Heart left ventricle (tissue), 16 donors: ENCODE results near the gene MIER2. TPM values are rescaled to one million over a fixed set of nuclear protein-coding genes. Genes with fewer than 3 reads are reported as not detected.

Source experiments
- ATAC-seq, 4 donors: fragments of 200-7000 bp; cut with Tn5 transposase; one replicate each; pipeline ENCODE4 v1.9.1; 2020 to 2022; ENCODE audit warnings: moderate library complexity in 4 of 4, mild to moderate bottlenecking in 3 of 4, moderate number of reproducible peaks in 1 of 4
- DNase-seq, 5 donors: peaks; one replicate each; pipeline ENCODE4 v3.0.0-alpha.2; 2020
- H3K27ac ChIP-seq, 12 donors: fragments of 200-600 bp; sonication (generic) in 4 of 12; one replicate each; pipeline versions ENCODE4 v1.5.0 to v1.8.0; 2016 to 2022; ENCODE audit warnings: mild to moderate bottlenecking in 2 of 12
- H3K27me3 ChIP-seq, 9 donors: fragments of 200-600 bp; sonication (generic) in 2 of 9; one replicate each; pipeline versions ENCODE4 v1.5.1 to v1.8.0; 2016 to 2022; ENCODE audit warnings: mild to moderate bottlenecking in 3 of 9
- H3K36me3 ChIP-seq, 9 donors: fragments of 200-600 bp; sonication (generic) in 2 of 9; one replicate each; pipeline versions ENCODE4 v1.5.0 to v1.8.0; 2018 to 2022; ENCODE audit warnings: mild to moderate bottlenecking in 2 of 9
- H3K4me1 ChIP-seq, 12 donors: fragments of 200-600 bp; sonication (generic) in 4 of 12; one replicate each; pipeline versions ENCODE4 v1.5.0 to v1.8.0; 2016 to 2022; ENCODE audit warnings: mild to moderate bottlenecking in 3 of 12
- H3K4me3 ChIP-seq, 12 donors: fragments of 200-600 bp; sonication (generic) in 4 of 12; one replicate each; pipeline versions ENCODE4 v1.5.0 to v1.8.0; 2017 to 2022; ENCODE audit warnings: mild to moderate bottlenecking in 9 of 12, moderate library complexity in 4 of 12
- H3K9me3 ChIP-seq, 12 donors: fragments of 200-600 bp; sonication (generic) in 4 of 12; one replicate each; pipeline versions ENCODE4 v1.5.0 to v1.8.0; 2016 to 2022; ENCODE audit warnings: mild to moderate bottlenecking in 1 of 12
- POLR2A ChIP-seq, 2 donors: fragments of 450-650 bp; IDR thresholded peaks; one replicate each; pipeline ENCODE4 v1.6.1; 2017; ENCODE audit warnings: antibody characterized with exemption in 2 of 2, mild to moderate bottlenecking in 2 of 2, moderate library complexity in 2 of 2
- WGBS, 4 donors: extraction: QIAGEN DNeasy Blood & Tissue Kit in 2 of 4; methylation state at CpG; one replicate each; pipeline versions ENCODE4 v1.1.5 to v1.1.7; 2013 to 2018; 5-methylcytosine and 5-hydroxymethylcytosine counted together
- intact Hi-C, 10 donors: fragments of 100-400 bp; cut with DNase I; formaldehyde crosslinking; loops; one replicate each; pipeline versions ENCODE4 v1.11.1 to v1.14.2; 2022
- polyA plus RNA-seq, 2 donors: library from polyadenylated mRNA; stranded (reverse); fragments of 200-250 nt; gene quantifications; one replicate each; pipeline ENCODE4 v1.2.3, GENCODE V29; 2013
- total RNA-seq, 9 donors: library from RNA; depleted of rRNA in 2 of 9; stranded (reverse); fragments of >200 nt in 2 of 9; fragmentation: NEBNext Ultra II Directional in 3 of 9; extraction: Animal tissue kit (Norgen Biotek cat#: 25700) in 3 of 9; gene quantifications; one replicate each; pipeline versions ENCODE4 v1.1.0 to v1.2.4, GENCODE V29; 2016 to 2023
- TF ChIP-seq, protein P1 (sequence below), 12 donors: fragments of 200-600 bp; sonication (generic) in 4 of 12; IDR thresholded peaks; one replicate each; pipeline versions ENCODE4 v1.5.0 to v1.8.0; 2018 to 2022; ENCODE audit warnings: antibody characterized with exemption in 12 of 12, mild to moderate bottlenecking in 5 of 12
- donor health status: ischemic (EF 13 %, LVEDD 7.1; RV severe dilation, severe dysfunction).
- donor health status: healthy with polysubstance abuse.
- donor health status: DM: no; HTN: yes; CAD: no.
- donor health status: DM: no; HTN: no; CAD: no.
- donor health status: ischemic (EF 25% LVEDD 6.9; RV normal size, moderate dysfunction).
- donor health status: ischemic (EF 25% LVEDD 5.7; RV mildly dilated, moderate dysfunction).
- donor health status: healthy.
- donor health status: DM: yes; HTN: yes; CAD: no.
- donor health status: ischemic (EF 35%, LVEDD 5.7; RV mildly dilated, moderate dysfunction).
- donor health status: nonischemic (EF 11% LVEDD 7.7; RV severe dilation, severe dysfunction).
- donor health status: DM: yes; HTN: yes; CAD: no.
- donor health status: PGD.
- donor health status: ischemic (EF 29% LVEDD 5.4; RV normal size, mild dysfunction).
- donor health status: nonischemic (EF 23%, LVEDD 6.1; RV moderate dilation, normal function).

The MIER2 gene
- total and polyA plus RNA-seq, 11 donors, result 15.7 to 30.3 (median 19.5) TPM

GRCh38 chr19:296476-297225 is 47.9 kb downstream of the MIER2 start:
- peak in 2 of 5 donors; percentile 56 to 75 for DNase-seq
- WGBS, 4 donors, result 84 to 89% (median 86%) methylated on average over 21 to 22 of the region's 22 CpGs
- H3K27ac ChIP-seq, result peak overlapping the region in 5 of 12 donors; percentile 30 to 70 (median 60)

GRCh38 chr19:295687-296370 is 48.8 kb downstream of the MIER2 start:
- Histone ChIP-seq H3K36me3 (no peaks in the 10 kb centered on the region), H3K9me3 (no peaks in the 10 kb centered on the region), H3K27me3 (peaks cover 20 to 45% (median 38%) of the 10 kb centered on the region in 9 donors), H3K4me3 (no peak overlapping the region), H3K4me1 (peaks cover 0 to 29% (median 23%) of the 10 kb centered on the region in 12 donors), H3K27ac (peak overlapping the region in 9 of 12 donors; percentile 22 to 70 (median 56))
- intact Hi-C loops, result loop anchor here in 1 of 10 donors (10.0 kb wide), 1 partner anchor 189 kb away; no protein-coding TSS in a partner anchor
- ATAC-seq (peak; percentile 13 to 73 (median 40)), DNase-seq (peak in 1 of 5 donors; percentile 55)
- WGBS, 4 donors, result 44 to 65% (median 57%) methylated on average over 12 to 13 of the region's 13 CpGs
- TF ChIP-seq, protein P1, sequence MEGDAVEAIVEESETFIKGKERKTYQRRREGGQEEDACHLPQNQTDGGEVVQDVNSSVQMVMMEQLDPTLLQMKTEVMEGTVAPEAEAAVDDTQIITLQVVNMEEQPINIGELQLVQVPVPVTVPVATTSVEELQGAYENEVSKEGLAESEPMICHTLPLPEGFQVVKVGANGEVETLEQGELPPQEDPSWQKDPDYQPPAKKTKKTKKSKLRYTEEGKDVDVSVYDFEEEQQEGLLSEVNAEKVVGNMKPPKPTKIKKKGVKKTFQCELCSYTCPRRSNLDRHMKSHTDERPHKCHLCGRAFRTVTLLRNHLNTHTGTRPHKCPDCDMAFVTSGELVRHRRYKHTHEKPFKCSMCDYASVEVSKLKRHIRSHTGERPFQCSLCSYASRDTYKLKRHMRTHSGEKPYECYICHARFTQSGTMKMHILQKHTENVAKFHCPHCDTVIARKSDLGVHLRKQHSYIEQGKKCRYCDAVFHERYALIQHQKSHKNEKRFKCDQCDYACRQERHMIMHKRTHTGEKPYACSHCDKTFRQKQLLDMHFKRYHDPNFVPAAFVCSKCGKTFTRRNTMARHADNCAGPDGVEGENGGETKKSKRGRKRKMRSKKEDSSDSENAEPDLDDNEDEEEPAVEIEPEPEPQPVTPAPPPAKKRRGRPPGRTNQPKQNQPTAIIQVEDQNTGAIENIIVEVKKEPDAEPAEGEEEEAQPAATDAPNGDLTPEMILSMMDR (IDR thresholded peaks at IDR 0.05), result no peak
- no peak for TF ChIP-seq POLR2A (IDR thresholded peaks at IDR 0.05)

More at GRCh38 chr19:296476-297225, 47.9 kb downstream of the MIER2 start:
- no peak for TF ChIP-seq POLR2A (IDR thresholded peaks at IDR 0.05)
- H3K27me3 ChIP-seq, result peaks cover 14 to 40% (median 33%) of the 10 kb centered on the region in 9 donors
- H3K4me1 ChIP-seq, result peaks cover 0 to 28% (median 20%) of the 10 kb centered on the region in 12 donors
- H3K36me3 ChIP-seq, result no peaks in the 10 kb centered on the region
- no peak overlapping the region for H3K4me3 ChIP-seq
- intact Hi-C loops, result loop anchor here in 1 of 10 donors (10.0 kb wide), 1 partner anchor 188 kb away; no protein-coding TSS in a partner anchor
- no peaks in the 10 kb centered on the region for H3K9me3 ChIP-seq
- peak in 3 of 4 donors; percentile 52 to 70 (median 66) for ATAC-seq

DNA sequence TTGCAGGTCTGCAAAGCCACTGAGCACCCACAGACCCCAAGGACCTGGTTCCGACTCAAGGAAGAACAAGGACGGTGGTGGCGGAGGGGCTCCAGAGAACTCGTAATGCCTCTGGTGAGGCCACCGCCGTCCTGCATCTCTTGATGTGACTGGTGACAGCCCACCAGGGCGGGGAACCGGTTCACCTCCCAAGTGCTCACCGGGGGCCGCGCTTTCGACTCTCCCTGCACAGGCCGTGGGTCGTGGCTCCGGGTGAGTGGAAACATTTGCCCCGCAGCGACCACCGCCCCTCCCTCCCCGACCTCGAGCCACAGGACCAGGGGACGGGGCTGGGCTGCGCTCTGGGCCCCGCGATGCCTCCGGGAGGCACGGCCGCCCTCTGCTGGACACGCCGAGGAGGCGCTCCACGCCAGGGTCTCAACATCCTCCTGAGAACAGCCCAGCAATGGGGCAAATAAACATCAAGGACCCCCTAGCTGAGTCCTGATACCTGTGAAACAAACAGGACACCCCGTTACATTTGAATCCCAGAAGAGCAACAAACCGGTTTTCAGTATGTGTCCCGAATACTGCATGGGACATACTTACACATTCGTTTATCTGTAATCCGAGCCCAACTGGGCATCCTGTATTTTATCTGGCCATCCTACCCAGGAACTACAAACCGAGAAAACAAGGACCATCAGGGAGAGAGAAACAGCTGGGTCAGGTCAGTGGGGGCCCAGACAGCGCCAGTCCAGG is 49.5 kb downstream of the MIER2 start:
- Histone ChIP-seq H3K4me3 (peak overlapping the region in 11 of 12 donors; percentile 2 to 41 (median 19)), H3K27ac (peak overlapping the region in 9 of 12 donors; percentile 22 to 69 (median 49)), H3K9me3 (no peaks in the 10 kb centered on the region), H3K27me3 (peaks cover 23 to 53% (median 43%) of the 10 kb centered on the region in 9 donors), H3K36me3 (no peaks in the 10 kb centered on the region), H3K4me1 (peaks cover 0 to 35% (median 25%) of the 10 kb centered on the region in 12 donors)
- 8 to 11% (median 9%) methylated on average over 19 to 38 of the region's 38 CpGs for WGBS, 4 donors
- DNase-seq, result peak in 1 of 5 donors; percentile 73
- ATAC-seq, result peak; percentile 43 to 77 (median 66)
- intact Hi-C loops, result loop anchor here in 1 of 10 donors (10.0 kb wide), 1 partner anchor 190 kb away; no protein-coding TSS in a partner anchor
- no peak for TF ChIP-seq POLR2A (IDR thresholded peaks at IDR 0.05)
- TF ChIP-seq, protein P1 (IDR thresholded peaks at IDR 0.05), result peak; percentile 58 to 81 (median 74)

GRCh38 chr19:294341-294945 is 50.2 kb downstream of the MIER2 start:
- intact Hi-C loops, result loop anchor here in 1 of 10 donors (10.0 kb wide), 1 partner anchor 190 kb away; no protein-coding TSS in a partner anchor
- Histone ChIP-seq H3K9me3 (no peaks in the 10 kb centered on the region), H3K27me3 (peaks cover 23 to 55% (median 43%) of the 10 kb centered on the region in 9 donors), H3K27ac (peak overlapping the region in 2 of 12 donors; percentile 22 to 44), H3K36me3 (no peaks in the 10 kb centered on the region), H3K4me1 (peaks cover 0 to 36% (median 26%) of the 10 kb centered on the region in 12 donors), H3K4me3 (peak overlapping the region in 10 of 12 donors; percentile 7 to 41 (median 20))
- ATAC-seq, result peak in 1 of 4 donors; percentile 25
- TF ChIP-seq, protein P1 (IDR thresholded peaks at IDR 0.05), result no peak
- TF ChIP-seq POLR2A (IDR thresholded peaks at IDR 0.05), result no peak
- DNase-seq, result peak in 1 of 5 donors; percentile 46
- 5 to 10% (median 6%) methylated on average over 24 to 29 of the region's 29 CpGs for WGBS, 4 donors
